Islet of Langerhans (tissue), 1 donor: Measurements from ENCODE around the gene MYL12A.

Experiments
- FAIRE-seq: peaks from one replicate; lab custom pipeline; 2011; peaks lifted over from hg19 to GRCh38; lab: Jason Lieb, UNC

Gene MYL12A

DNA sequence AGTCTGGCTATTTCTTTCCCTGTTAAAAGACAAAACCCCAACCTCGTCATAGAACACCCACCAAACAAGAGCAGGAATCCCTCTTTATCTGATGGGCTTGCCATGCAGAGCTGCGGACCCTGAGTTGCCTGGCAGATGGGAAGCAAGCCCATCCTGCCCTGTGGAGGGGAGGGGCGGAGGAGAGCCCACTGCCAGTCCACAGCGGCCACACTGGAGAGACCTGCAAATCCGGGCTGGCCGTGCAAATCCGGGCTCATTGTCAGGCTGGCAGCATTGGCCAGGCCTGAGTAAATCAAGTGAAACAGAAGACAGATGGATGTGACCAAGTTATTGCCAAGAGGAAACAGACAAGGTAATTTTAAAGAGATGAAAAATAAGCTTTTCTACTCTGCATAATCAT is 36.3 kb downstream of the MYL12A start:
- FAIRE-seq = no peak

DNA sequence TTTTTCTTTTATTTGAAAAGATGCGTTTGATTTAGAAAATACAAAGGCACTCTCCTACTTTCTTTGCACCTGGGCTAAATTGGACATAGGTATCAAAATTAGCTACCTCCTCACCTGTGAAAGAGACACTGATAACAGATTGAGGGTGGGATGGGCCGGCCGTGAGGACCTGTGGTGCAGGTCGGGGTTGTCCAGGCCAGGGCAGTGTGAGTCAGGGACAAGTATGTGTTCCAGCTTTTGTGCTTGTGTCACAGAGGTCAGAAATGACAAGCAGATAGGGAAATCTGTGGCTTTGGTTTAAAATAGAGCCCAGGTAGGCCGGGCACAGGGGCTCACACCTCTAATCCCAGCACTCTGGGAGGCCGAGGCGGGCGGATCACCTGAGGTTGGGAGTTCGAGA is 36.9 kb downstream of the MYL12A start:
- FAIRE-seq = no peak

DNA sequence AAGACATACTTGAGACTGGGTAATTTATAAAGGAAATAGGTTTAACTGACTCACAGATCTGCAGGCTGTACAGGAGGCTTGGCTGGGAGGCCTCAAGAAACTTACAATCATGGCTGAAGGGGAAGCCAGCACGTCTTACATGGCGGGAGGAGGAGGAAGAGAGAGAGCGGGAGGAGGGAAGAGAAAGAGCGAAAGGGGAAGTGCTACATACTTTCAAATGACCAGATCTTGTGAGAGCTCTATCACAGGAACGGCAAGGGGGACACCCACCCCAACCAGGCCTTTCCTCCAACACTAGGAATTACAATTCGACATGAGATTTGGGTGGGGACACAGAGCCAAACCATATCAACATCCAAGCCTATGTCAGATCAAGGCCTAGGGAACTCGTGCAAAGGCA is 38.6 kb downstream of the MYL12A start:
- no peak for FAIRE-seq

DNA sequence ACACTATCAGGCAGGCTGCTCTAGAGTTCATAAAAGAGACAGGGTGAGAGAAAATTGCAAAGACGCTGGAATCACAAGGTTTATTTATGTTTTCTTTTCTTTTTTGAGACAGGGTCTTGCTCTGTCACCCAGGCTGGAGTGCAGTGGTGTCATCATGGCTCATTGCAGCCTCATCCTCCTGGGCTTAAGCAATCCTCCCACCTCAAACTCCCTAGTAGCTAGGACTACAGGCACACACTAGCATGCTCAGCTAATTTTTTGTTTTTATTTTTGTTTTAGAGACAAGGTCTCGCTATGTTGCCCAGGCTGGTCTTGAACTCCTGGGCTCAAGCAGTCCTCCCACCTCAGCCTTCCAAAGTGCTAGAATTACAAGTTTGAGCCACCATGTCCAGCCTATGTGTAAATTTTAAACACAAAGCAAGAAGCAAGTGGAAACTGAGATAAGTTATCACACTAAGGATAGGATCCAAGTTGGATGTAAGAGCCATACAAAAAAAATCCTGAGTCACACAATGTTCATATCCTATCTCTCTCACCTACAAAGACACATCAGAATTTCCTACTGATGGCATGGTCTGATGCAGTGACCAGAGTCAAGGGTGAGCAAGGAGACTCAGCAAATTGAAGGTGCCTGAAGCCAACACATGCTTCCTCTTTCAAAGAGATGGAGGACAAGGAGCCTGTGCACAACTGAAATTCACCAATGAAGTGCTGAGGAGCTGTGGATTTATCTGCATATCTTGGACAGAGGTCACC is 45.8 kb downstream of the MYL12A start:
- no peak for FAIRE-seq

DNA sequence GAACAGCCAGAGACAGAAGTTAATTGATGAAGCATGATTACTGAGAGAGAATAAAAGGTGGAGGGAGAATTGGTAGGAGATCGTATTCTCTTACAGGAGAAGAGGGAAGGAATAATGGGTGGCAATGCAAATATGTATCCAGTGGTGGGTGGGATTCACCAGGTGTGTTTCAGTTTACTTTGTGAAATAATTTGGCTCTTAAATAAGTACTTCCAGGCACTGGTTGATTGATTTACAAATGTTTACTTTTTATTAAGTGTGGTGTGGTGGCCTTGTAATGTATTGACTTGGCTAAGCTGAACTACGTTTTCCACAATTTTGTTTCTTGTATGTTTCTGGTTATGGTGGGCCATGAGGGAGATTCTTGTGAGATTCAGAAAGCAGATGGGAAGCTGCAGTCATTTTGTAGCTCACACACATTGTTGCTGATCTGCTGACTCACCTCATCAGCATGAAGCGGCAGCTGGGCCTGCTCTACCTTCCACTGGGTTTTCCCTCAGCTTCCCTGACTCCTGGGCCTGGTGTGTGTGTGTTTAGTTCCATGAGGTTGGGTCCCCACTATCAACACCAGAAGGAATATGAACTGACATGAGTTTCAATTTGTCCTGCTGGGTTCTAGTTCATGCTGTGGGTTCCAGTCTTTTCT is 47.0 kb downstream of the MYL12A start:
- no peak for FAIRE-seq

DNA sequence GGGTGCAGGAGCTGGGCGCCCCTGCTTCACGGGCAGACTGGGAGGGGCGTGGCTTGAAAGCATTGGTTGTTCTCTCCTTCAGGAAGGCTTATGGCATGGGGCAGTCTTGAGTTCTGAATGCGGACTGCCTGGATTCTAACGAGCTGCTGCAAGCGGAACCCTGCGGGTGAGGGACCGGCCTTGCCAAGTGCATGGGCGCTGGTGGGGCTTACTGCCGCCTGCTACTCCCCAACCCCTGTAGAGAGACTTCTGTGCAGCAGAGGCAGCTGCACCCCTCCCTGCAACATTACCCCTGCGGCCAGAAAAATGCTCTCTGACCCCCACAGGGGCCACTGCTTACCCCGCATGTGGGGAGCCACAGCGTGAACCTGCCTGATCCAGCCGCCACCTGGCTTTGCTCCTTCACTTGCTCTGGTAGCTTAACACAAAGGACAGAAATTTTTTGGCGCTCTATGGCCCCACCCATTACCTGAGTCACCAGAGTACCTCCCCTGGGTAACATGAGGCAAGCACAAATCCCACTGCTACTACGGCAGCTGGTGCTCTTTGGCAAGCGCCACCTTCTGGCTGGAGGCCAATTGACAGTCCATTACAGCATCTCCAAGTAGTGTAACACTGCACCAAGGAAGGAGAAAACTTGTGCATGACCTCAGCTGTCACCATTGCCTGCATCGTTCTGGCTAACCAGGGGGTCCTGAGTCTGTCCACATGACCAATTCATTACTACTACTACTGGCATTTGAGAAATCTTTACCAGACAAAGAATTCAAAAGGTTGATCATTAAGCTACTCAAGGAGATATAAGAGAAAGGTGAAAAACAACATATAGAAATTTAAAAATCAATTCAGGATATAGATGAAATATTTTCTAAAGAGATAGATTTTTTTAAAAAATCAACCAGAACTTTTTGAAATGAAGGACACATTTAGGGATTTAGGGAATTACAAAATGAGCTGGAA is 49.7 kb downstream of the MYL12A start:
- peak; percentile 49 for FAIRE-seq

DNA sequence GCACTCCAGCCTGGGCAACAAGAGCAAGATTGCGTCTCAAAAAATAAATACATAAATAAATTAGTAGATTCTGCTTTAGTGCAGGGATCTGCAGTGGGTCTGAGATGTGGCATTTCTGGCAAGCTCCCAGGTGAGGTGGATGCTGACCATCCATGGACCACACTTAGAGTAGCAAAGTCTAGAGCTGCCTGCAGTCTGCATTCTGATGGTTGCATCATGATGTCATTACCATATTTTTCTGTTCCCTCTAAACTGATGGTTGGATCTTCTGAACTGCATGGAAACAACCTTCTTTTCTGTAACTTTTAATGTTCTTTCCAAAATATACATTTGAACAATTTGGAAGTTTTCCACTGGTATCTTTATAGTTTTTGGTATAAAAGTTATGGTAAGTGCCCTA is 57.2 kb downstream of the MYL12A start:
- FAIRE-seq = no peak

DNA sequence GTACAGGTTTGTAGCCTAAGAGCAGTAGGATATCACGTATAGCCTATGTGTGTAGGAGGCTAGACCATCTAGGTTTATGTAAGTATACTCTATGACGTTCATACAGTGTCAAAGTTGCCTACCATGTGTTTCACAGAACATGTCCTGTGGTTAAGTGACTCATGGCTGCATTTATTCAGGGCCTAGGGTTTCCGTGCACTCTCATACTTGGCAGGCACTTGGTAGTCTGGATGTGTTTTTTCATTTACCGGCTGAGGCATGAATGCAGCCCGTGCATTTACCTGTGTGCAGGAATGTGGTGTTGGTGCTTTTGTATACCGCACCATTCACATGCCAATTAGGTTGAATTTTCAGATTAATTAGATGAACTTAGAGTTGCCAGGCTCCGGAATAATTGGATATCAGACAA is 57.8 kb downstream of the MYL12A start:
- FAIRE-seq = no peak
